ENCODE measurements around the gene AP1B1.
"Not testable (repeated sequence)": the region's sequence is repeated elsewhere in the genome, so short reads cannot be mapped to it uniquely, and the experiment has no call there.

AP1B1 gene

GRCh38 chr22:29387921-29388758 is at the start of gene AP1B1:
AP1B1 (minus strand) TSS chr22:29388570; CDS start chr22:29367243, 21,327 bp downstream.
- FAIRE-seq: peak; percentile 91
- peak; percentile 91 for DNase-seq (ENCODE audit: extremely low spot score, insufficient read length, low read depth)

GRCh38 chr22:29435236-29436136 is 47.1 kb upstream of the AP1B1 start:
- DNase-seq (ENCODE audit: extremely low spot score, insufficient read length, low read depth): no peak
- no peak for FAIRE-seq

- FAIRE-seq (no peak), DNase-seq (ENCODE audit: extremely low spot score, insufficient read length, low read depth) (no peak)
These were observed 45.9 kb upstream of the AP1B1 start for GRCh38 chr22:29434288-29434687.

GRCh38 chr22:29433856-29434255 is 45.5 kb upstream of the AP1B1 start:
- FAIRE-seq (no peak), DNase-seq (ENCODE audit: extremely low spot score, insufficient read length, low read depth) (no peak)

- DNase-seq (ENCODE audit: extremely low spot score, insufficient read length, low read depth) (no peak), FAIRE-seq (no peak)
These were observed 43.6 kb upstream of the AP1B1 start for GRCh38 chr22:29431986-29432385.

GRCh38 chr22:29427176-29427760 is 38.9 kb upstream of the AP1B1 start:
- FAIRE-seq (no peak), DNase-seq (ENCODE audit: extremely low spot score, insufficient read length, low read depth) (no peak)

- DNase-seq (ENCODE audit: extremely low spot score, insufficient read length, low read depth) (no peak), FAIRE-seq (no peak)
These were observed 38.1 kb upstream of the AP1B1 start for GRCh38 chr22:29426476-29426875.

- FAIRE-seq; DNase-seq (ENCODE audit: extremely low spot score, insufficient read length, low read depth): not testable (repeated sequence)
These were observed 30.3 kb upstream of the AP1B1 start for GRCh38 chr22:29418704-29419103.

GRCh38 chr22:29414951-29415591 is 26.7 kb upstream of the AP1B1 start:
- DNase-seq (ENCODE audit: extremely low spot score, insufficient read length, low read depth): not testable (repeated sequence)
- FAIRE-seq: peak; percentile 97

GRCh38 chr22:29412772-29413171 is 24.4 kb upstream of the AP1B1 start:
- FAIRE-seq: peak; percentile 82
- DNase-seq (ENCODE audit: extremely low spot score, insufficient read length, low read depth): not testable (repeated sequence)

GRCh38 chr22:29411569-29412211 is 23.3 kb upstream of the AP1B1 start:
- peak; percentile 90 for FAIRE-seq
- DNase-seq (ENCODE audit: extremely low spot score, insufficient read length, low read depth): not testable (repeated sequence)

- DNase-seq (ENCODE audit: extremely low spot score, insufficient read length, low read depth) (no peak), FAIRE-seq (peak; percentile 44)
These were observed 20.6 kb upstream of the AP1B1 start for GRCh38 chr22:29408940-29409339.

GRCh38 chr22:29401538-29401937 is 13.2 kb upstream of the AP1B1 start:
- FAIRE-seq: not testable (repeated sequence)

GRCh38 chr22:29400576-29400975 is 12.2 kb upstream of the AP1B1 start:
- no peak for FAIRE-seq
- DNase-seq (ENCODE audit: extremely low spot score, insufficient read length, low read depth): no peak

More at GRCh38 chr22:29401538-29401937, 13.2 kb upstream of the AP1B1 start:
- DNase-seq (ENCODE audit: extremely low spot score, insufficient read length, low read depth): not testable (repeated sequence)

GRCh38 chr22:29397791-29398190 is 9.4 kb upstream of the AP1B1 start:
- no peak for DNase-seq (ENCODE audit: extremely low spot score, insufficient read length, low read depth)
- no peak for FAIRE-seq

GRCh38 chr22:29396126-29396525 is 7.8 kb upstream of the AP1B1 start:
- DNase-seq (ENCODE audit: extremely low spot score, insufficient read length, low read depth) (no peak), FAIRE-seq (no peak)

- DNase-seq (ENCODE audit: extremely low spot score, insufficient read length, low read depth) (no peak), FAIRE-seq (peak; percentile 78)
These were observed 6.7 kb upstream of the AP1B1 start for GRCh38 chr22:29394931-29395581.

GRCh38 chr22:29393019-29393608 is 4.7 kb upstream of the AP1B1 start:
- no peak for DNase-seq (ENCODE audit: extremely low spot score, insufficient read length, low read depth)
- no peak for FAIRE-seq

GRCh38 chr22:29391546-29391945 is 3.2 kb upstream of the AP1B1 start:
- DNase-seq (ENCODE audit: extremely low spot score, insufficient read length, low read depth) (no peak), FAIRE-seq (no peak)
